Astrocyte of the hippocampus (primary cell): ENCODE measurements around the gene TBC1D8.

Experiments
- DNase-seq: peaks from one replicate; pipeline ENCODE4 v3.0.0; 2011; ENCODE audit warnings: low read depth, low spot score

Gene TBC1D8

DNA sequence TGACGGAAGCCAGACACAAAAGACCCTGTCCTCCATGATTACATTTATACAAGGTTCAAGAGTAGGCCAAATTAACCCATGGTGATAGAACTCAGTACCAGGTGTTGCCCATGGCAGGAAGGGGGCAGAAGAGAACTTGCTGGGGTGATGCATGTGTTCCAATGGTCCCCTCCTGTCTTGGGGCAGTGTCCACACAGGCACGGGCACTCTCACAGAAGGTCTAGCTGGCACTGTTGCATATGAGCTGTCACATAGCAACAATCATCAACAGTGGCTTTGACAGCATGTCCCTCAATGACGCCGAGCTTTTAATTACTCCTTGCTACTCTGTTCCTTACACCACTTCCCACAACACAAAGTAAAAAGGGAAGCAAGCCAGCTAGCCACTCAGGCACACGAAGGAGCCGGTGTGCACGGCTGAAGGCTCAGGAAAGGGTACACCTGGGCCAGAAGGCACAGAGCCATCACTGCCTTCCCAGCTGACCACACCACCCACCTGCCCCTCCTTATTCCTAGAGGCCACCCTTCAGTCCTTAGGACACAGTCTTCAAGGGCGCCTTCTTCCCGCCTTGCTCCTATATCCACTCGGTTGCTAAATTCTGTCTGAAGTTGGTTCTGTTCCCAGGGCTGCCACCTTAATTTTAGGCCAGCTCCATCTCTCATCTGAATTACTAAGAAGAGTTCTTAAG is 120.2 kb downstream of the TBC1D8 start:
- DNase-seq, result no peak

DNA sequence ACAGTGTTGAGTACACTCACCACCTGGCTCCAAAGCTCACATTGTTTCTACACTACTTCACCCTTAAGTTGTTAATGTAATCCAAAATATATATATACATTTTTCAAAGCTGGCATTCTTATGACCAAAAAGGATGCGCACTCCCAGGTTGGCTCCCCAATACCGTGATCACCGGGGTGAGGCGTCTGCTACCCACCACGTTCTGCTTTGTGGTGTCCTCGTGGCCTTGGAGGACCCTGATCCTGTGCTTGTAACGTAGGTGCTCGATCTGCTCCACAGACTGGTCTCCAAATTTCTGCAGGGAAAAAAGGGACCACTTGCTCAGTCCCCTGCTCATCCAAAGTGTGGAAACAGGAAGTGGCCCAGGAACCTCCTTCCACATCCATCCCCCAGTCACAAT is 123.3 kb downstream of the TBC1D8 start:
- DNase-seq, result no peak

DNA sequence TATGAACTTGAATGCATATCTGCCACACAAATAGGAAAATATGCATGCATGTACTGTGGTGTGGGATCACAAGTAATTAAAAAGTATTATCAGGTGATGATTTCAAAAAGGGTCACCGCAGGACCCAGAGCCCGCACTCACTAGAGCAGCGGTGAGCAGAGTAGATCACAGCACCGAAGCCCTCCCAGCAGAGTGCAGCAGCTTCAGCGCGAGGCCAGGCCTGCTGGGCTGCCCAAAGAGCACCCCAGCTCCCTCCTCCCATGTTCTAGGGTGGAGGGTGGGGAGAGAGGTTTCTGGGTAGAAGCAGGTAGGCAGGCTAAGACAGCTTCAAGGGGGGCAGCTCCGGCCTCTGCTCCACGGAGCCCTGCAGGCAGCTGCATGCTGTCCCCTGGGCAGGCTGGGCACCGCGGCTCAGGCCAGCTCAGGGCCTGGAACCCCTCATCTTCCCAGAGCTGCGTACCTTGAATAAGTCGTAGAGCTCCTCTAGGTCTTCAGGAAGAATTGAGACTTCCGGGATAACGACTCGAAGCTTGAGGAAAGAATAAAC is 124.2 kb downstream of the TBC1D8 start:
- DNase-seq, result no peak

DNA sequence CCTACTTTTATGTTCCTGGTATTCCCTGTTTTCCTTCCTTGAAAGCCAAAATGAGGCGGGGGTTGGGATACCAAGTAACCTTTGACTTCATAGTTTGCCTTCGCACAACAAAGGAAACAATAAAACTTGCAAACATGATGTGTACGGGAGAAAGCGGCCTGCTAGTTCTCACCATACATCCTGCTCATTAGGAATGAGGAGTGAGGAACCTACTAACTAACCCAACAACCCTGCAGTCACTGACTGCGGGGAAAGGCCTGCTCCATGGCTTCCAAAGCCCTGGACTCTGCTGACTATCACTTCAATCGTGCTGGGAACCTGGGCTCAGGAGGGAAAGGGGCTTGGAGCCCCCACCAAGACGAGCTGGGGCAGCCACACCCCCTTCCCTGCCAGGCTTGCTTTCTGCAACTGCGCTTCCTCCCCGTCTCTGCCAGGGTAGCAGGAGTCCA is 124.9 kb downstream of the TBC1D8 start:
- DNase-seq, result no peak

DNA sequence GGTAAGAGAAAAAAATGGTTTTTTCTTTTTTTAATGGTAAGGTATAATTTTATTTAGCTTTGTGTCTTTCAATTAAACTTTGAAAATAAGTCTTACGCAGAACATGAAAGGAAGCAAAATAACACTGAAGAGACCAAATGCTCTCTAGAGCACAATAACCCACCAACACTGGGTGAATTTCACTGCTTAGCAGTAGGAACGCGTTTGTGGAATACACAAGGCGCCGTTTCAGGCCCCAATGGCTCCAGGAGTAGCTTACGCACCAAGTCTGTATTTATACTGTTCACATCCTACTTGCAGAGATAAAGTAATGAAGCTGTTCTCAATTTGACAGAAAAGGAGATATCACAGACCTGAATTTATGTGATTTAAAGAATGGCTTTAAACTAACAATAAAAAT is 125.6 kb downstream of the TBC1D8 start:
- no peak for DNase-seq

DNA sequence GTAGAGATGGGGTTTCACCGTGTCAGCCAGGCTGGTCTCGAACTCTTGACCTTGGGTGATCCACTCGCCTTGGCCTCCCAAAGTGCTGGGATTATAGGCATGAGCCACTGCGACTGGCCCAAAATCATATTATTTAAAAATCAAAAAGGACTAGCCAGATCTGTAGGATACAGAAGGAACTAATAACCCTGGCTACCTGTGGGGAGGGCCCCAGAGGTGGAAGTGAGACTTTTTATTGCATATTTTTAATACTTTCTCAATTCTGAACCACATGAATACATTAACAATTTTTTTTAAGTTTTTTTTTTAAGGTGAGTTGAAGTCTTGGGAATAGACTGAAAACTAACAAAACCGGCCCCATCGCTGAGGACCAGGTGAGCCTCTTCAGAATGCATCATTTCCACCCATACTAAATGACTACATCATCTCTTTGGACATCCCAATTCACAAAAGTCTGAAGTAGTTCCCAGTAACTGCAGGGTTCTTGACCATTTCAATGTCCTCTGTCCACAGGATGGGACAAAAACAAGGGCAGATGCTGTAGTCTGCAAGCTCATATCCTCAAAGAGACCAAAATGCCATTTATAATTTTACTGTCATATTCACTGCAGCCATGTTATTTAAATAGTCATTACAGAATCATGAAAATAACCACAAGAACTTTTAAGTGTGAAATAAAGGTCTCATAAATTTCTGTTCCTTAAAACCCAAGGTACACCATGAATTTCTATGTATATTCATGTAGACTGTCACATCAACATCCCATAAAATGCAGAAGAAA is 127.7 kb downstream of the TBC1D8 start:
- DNase-seq, result no peak

DNA sequence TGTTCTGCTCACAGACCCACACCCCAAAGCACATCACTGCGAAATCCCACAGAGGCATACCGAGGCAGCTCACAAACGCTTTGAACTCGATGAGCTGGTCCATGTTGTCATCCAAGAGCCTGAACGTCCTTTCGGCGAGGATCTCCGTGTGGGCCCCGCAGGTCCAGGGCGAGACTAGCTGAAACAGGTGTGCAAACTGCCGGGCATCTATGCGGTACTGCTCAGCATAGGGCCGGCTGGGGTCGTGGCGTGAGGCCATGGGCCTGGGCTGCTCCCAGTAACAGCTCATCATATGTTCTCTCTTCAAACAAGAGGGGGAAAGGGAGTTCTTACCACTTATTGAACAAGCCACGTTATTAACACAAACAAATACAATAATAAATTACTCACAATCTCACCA is 129.0 kb downstream of the TBC1D8 start:
- no peak for DNase-seq

DNA sequence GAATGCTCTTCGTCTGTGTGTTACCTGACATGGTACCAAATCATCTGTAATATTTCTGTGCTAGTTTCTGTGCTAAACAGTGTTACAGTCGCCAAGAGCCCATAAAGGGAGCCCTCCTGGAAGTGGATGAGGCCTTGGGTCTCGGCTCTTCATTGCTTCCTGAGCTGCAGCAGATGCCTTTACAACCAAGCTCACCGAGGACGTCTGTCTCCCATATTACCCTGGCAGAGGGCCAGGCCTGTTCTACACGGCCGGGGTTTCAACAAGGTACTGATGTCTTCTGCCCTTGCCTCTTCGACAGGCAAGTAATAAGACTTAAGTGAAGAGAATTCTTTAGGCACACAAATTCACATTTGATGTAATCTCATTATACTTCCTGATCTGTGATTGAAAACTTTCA is 132.2 kb downstream of the TBC1D8 start:
- DNase-seq, result no peak

DNA sequence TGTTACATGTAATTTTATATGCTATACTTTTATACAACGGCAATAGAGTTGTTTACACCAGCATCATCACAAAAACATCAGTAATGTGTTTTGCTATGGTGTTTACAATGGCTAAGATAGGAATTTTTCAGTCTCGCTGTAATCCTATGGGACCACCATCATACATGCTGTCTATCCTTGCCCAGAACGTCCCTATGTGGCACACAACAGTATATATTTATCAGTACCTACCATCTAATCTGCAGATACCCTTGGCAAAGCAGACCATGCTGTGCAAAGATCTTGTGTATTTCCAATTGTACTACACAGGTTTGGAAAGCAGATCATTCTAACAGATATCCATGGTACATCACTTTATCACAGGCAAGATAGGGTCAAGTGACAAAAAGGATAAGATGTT is 133.8 kb downstream of the TBC1D8 start:
- DNase-seq, result no peak

DNA sequence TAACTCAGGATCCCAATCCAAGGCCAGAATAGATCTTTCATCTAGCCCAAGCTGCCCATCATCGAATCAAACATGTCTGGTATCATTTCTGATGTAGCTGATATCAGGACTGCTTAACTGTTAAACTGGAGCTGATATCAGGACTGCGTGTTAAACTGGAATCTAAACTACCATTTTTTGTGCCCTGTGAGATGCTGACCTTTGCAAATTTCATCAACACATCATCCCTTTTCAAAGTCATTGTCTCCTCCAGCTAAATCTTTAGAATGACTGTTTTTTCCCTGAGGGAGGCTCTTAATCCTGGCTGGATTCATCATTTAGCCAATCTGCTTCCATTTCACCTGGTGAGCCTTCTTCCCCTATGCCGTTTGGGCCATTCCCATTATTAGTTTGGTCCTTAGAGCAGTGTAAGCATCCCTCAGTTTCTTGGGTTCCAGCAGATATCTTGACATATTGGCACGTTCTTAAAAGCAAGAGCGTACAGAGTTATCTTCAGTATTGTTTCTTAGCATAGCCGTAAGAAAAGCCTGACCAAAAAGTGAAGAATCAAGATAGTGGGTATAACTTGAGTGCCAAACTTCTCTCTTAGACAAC is 136.8 kb downstream of the TBC1D8 start:
- no peak for DNase-seq

DNA sequence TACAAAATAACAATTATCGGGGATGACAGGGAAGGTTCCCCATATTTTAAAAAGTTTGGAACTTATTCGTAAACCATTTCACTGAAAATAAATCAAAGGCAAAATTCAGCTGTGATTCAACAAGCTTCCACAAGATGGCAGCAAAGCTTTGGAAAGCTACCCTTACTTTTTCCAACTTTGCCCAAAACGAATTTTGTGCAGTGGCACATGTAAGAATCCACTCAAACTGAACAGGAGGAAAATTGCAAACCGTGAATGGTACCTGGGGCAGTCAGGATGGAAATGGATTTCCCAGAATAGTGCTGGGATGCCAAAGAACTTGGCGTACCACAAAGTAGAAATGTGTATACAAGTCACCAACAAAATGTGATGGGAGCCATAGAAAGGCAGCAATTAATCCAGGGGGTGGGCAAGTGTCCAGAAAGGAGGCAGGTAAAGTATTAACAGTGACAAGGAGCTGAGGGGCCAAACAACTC is 138.4 kb downstream of the TBC1D8 start:
- peak; percentile 63 for DNase-seq

DNA sequence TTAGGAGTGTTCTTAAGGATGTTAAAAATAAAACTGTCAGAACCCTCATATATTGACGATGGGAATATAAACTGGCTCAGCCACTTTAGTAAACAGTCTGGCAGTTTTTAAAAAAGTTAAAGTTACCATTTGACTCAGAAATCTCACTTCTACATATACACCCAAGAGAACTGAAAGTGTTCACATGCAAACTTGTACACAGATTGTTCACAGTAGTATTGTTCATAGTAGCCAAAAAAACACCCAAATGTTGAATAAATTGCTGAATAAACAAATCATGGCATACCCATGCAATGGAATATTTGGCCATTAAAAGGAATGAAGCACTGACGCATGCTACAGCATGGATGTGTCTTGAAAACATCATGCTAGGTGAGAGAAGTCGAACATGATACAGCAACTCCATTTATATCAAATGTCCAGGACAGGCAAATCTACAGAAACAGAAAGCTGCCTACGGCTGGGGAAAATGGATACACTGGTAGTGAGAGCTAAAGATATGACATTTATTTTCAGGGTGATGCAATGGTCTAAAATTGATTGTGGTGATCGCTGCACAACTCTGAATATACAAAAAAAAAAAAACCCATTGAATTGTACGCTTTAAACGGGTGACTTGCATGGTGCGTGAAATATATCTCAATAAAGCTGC is 139.0 kb downstream of the TBC1D8 start:
- no peak for DNase-seq

DNA sequence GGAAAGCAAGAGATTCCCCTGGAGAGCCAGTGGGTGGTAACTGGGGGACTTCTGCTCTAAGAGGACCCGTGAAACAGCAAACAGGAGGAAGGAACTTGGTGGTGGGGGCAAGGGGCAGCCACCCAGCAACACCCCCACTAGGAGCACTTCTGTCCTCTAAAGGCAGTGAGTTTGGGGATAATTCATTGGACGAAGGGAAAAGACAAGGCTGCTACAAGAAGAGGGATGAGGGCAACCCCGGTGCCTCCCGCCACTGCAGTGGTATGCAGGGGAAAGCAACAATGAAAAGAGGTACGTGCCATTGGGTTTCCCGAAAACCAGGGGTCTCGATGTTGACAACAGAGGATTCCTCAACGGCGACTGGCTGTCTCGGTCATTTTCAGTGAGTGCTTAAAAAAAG is 140.0 kb downstream of the TBC1D8 start:
- DNase-seq, result no peak

DNA sequence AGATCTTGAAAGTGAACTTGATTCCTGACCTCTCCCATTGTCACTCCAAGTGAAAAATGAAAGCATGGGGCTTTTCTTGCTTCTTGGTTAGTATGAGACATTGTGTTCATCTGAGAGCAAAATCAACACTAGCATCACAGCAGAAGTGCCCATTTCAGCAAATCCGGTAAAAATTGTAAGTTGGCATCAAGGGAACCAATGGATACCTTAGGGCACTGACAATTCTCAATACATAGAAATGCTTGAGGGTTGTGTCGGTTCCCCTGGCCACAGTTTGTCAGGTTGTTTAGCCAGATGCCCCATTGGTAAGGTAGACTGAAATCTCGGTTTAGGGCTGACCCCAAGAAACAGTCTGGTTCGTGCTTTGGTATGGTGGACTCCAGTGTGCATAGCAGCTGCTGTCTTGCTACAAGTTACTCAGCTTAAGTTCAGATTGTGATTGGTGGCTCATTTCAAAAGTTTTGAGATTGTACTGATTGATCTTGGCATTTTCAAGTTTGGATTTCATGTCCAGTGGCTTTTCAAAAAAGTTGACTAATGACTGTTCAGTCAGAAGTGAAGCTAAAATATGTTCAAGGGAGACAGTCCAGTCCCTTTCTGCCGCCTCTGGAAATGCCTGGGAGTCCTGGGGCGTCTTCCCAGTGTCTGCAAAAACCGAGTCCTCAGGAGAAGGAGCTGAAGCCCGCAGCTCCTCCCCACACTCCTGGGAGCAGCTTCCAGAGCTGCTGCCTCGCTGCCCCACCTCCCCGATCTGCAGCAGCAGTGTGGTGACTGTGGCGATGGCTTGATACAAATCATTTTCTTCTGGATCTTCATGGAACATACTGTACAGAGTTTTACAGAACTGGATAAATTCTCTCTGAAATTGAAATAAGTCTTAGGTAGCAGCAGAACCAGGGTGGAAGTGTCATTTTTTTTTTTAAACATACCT is 143.5 kb downstream of the TBC1D8 start:
- DNase-seq, result no peak

DNA sequence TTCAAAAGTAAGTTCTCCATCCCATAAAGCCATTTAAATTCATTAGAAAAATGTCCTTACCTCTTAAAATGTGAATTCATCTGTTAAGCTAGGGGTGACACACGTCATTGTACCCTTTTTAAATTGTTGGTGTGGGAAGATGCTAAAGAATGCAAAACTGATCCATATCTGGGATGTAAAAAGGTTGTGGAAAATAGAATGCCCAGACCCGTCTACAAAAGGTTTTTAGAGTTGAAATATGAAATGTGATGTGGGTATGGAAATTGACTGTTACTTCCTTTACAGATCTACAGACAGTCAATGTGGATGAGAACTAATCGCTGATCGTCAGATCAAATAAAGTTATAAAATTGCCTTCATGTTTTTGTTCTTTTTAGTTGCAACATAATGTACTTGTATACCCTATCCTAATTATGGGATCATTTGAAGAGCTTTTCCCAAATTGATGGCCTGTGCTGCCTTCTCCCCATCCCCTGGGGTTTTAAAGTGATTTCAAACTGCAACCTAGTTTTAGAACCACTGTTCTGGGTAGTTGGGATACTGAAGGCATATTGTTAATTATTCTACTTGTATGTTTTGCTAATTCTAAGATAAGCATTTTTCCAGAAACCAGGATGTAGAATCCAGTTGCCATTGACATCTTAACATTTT is 145.0 kb downstream of the TBC1D8 start:
- no peak for DNase-seq

DNA sequence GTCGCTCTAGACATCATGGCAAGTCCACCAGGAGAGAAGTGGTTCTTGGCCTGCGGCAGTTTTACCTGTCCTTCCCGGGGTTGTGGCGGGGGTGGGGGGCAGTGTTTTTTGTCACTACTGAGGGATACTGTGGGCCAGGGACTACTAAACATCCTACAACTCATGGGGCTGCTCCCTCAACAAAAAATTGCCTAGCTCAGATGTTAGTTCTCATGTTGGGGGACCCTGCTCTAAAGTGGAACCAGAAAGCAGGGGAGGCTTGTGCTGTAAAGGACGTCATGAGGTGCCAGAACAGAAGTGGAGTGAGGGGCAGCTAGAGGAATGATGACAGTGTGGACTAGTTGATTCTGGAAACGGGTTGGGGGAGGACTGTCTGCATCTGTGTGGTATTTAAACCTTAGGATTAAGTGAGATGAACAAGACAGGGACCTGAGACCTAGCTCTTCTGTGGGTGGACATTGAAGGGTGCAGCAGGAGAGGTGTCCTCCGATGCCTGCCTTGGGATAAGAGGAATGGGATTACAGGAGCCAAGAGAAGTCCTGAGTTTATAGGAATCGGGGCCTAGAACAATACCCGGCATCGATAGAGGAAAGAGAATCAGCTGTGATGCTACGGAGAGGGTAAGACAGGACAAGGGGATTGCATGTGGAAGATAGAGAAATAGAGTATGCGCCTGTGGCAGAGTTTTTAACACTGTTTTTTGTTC is 146.4 kb downstream of the TBC1D8 start:
- no peak for DNase-seq

DNA sequence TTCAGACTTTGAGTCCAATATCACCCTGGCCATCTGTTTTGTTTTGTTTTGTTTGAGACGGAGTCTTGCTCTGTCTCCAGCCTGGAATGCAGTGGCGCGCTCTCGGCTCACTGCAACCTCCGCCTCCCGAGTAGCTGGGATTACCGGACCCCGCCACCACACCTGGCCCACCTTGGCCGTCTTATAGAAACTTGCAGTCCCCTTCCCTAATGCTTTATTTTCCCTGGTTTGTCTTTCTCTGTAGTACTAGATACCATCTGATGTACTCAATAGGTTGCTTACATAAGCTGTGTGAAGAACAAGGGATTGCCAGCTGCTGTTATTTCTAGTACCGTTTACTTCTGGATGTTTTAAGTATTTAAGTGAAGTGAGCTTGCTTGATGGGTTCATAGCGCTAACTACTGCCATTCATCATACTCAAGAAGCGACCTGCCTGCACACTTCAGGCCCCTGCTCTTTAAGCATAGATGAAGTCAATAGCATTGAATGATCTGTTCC is 147.9 kb downstream of the TBC1D8 start:
- peak; percentile 39 for DNase-seq

DNA sequence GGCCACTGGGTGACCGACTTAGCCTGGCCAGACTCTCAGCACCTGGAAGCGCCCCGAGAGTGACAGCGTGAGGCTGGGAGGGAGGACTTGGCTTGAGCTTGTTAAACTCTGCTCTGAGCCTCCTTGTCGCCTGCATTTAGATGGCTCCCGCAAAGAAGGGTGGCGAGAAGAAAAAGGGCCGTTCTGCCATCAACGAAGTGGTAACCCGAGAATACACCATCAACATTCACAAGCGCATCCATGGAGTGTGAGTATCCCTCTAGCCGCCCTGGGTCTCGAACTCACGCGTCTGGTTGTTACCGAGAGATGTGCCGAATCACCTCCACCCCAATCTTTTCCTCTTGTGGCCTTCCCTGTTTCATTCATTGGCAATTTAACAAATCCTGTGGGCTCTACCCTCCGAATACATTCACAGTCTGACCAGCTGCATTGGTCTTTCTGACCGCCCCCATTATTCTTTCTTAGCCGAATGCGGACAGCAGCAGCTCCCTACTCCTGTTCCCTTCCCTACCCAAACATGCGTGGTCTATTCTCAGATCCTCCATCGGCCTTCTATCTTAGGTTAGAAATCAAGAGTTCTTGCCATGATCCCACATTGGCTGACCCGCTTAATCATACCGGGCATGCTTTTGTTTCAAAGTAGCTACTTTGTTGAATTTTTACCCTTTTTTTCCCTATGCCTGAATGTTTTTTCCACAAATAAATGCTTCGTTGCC is 148.5 kb downstream of the TBC1D8 start:
- peak; percentile 49 for DNase-seq
